Loucy (cell line): ENCODE data around the gene ZNF749.
A peak's percentile ranks its signal among the peaks of the same experiment; 100 is the strongest.

Experiments
- H2AFZ ChIP-seq: fragments of 200-600 bp; sonication (generic); 2 replicates; pipeline ENCODE4 v1.6.0; 2016; ENCODE audit warnings: antibody characterized with exemption, mild to moderate bottlenecking, low read length, moderate library complexity
- H3F3A ChIP-seq: fragments of 200-600 bp; 2 replicates; pipeline ENCODE4 v1.6.0; 2016; ENCODE audit warnings: antibody characterized with exemption, low read depth, mild to moderate bottlenecking
- H3K27me3 ChIP-seq: fragments of 200-600 bp; sonication (generic); 2 replicates; pipeline ENCODE4 v1.6.1; 2014; ENCODE audit warnings: low read length, mild to moderate bottlenecking; ENCODE audit not compliant: insufficient read depth, poor library complexity, severe bottlenecking
- H3K36me3 ChIP-seq: fragments of 200-600 bp; sonication (generic); 2 replicates; pipeline ENCODE4 v1.6.1; 2016; ENCODE audit warnings: low read length; ENCODE audit not compliant: insufficient read depth
- H3K4me1 ChIP-seq: fragments of 200-600 bp; sonication (generic); 2 replicates; pipeline ENCODE4 v1.5.1; 2014; ENCODE audit warnings: low read length, mild to moderate bottlenecking; ENCODE audit not compliant: insufficient read depth, poor library complexity, severe bottlenecking
- H3K4me2 ChIP-seq: fragments of 200-600 bp; sonication (generic); 2 replicates; pipeline ENCODE4 v1.6.0; 2014; ENCODE audit warnings: antibody characterized with exemption, low read length, low read depth, mild to moderate bottlenecking; ENCODE audit not compliant: poor library complexity, severe bottlenecking
- H3K4me3 ChIP-seq: fragments of 200-600 bp; sonication (generic); 2 replicates; pipeline ENCODE4 v1.5.1; 2014; ENCODE audit warnings: low read length, mild to moderate bottlenecking, mixed read lengths; ENCODE audit not compliant: poor library complexity, severe bottlenecking
- H3K79me2 ChIP-seq: fragments of 200-600 bp; sonication (generic); 2 replicates; pipeline ENCODE4 v1.6.1; 2014; ENCODE audit warnings: low read length; ENCODE audit not compliant: insufficient read depth
- H3K9ac ChIP-seq: fragments of 200-600 bp; sonication (generic); 2 replicates; pipeline ENCODE4 v1.6.0; 2014; ENCODE audit warnings: mild to moderate bottlenecking, low read depth, low read length, moderate library complexity; ENCODE audit not compliant: poor library complexity, severe bottlenecking
- H3K9me2 ChIP-seq: fragments of 200-600 bp; sonication (generic); replicated peaks from 2 replicates; pipeline ENCODE4 v1.6.1; 2016; ENCODE audit warnings: low read depth, low read length, mixed read lengths
- H3K9me3 ChIP-seq: fragments of 200-600 bp; sonication (generic); 2 replicates; pipeline ENCODE4 v1.6.1; 2014; ENCODE audit warnings: mild to moderate bottlenecking, antibody characterized with exemption, low read length, low read depth; ENCODE audit not compliant: insufficient read depth
- H4K20me1 ChIP-seq: fragments of 200-600 bp; sonication (generic); 2 replicates; pipeline ENCODE4 v1.6.0; 2014; ENCODE audit warnings: antibody characterized with exemption, low read length, mild to moderate bottlenecking; ENCODE audit not compliant: insufficient read depth, poor library complexity, severe bottlenecking
- EZH2phosphoT487 ChIP-seq: fragments of 200-600 bp; IDR thresholded peaks from 2 replicates; pipeline ENCODE4 v1.6.1; 2018; ENCODE audit warnings: antibody characterized with exemption, mild to moderate bottlenecking, moderate library complexity, borderline replicate concordance
- TF ChIP-seq, protein P1 (sequence below): fragments of 200-600 bp; sonication (generic); conservative IDR thresholded peaks from 2 replicates; pipeline ENCODE4 v1.5.1; 2014; ENCODE audit warnings: mild to moderate bottlenecking, antibody characterized with exemption, low read length

Gene ZNF749

DNA sequence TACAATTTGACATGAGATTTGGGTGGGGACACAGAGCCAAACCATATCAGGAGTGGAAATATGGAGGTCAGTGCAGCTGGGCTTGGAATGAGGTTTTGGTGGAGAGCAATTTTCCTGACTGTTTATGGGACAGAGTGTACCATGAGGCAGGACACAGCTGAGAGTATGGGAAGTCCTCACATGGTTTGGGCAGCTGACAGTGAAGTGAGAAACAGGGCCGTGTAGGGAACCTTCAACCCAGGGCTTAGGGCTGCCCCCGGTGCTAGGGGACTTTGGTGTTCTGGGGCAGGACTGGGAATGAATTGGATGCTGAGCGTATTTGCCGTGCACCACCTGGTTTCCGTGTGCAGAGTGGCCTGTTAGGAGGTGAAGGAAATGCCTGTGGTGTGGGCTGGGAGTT lies 39.4 kb upstream of the ZNF749 start:
- Histone ChIP-seq H3K27me3 (no peaks in the 10 kb centered on the region), H3K79me2 (peaks cover 51% of the 10 kb centered on the region), H3K4me2 (peak overlapping the region; percentile 16), H2AFZ (no peak overlapping the region), H3F3A (no peaks in the 10 kb centered on the region), H3K4me3 (no peak overlapping the region), H3K4me1 (peaks cover 22% of the 10 kb centered on the region), H3K36me3 (peaks cover 45% of the 10 kb centered on the region), H3K9ac (no peak overlapping the region), H4K20me1 (peaks cover 19% of the 10 kb centered on the region), H3K9me2 (no peaks in the 10 kb centered on the region), H3K9me3 (no peaks in the 10 kb centered on the region; the same call in 1 of the 2 replicates)
- TF ChIP-seq EZH2phosphoT487, result no peak
- TF ChIP-seq, protein P1, sequence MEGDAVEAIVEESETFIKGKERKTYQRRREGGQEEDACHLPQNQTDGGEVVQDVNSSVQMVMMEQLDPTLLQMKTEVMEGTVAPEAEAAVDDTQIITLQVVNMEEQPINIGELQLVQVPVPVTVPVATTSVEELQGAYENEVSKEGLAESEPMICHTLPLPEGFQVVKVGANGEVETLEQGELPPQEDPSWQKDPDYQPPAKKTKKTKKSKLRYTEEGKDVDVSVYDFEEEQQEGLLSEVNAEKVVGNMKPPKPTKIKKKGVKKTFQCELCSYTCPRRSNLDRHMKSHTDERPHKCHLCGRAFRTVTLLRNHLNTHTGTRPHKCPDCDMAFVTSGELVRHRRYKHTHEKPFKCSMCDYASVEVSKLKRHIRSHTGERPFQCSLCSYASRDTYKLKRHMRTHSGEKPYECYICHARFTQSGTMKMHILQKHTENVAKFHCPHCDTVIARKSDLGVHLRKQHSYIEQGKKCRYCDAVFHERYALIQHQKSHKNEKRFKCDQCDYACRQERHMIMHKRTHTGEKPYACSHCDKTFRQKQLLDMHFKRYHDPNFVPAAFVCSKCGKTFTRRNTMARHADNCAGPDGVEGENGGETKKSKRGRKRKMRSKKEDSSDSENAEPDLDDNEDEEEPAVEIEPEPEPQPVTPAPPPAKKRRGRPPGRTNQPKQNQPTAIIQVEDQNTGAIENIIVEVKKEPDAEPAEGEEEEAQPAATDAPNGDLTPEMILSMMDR, result no peak

DNA sequence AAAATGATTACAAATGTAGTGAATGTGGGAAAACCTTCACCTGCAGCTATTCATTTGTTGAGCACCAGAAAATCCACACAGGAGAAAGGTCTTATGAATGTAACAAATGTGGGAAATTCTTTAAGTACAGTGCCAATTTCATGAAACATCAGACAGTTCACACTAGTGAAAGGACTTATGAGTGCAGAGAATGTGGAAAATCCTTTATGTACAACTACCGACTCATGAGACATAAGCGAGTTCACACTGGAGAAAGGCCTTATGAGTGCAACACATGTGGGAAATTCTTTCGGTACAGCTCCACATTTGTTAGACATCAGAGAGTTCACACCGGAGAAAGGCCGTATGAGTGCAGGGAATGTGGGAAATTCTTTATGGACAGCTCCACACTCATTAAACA lies 36.3 kb upstream of the ZNF749 start:
- peaks cover 22% of the 10 kb centered on the region; the same call in 1 of the 2 replicates for H3K79me2 ChIP-seq
- peaks cover 48% of the 10 kb centered on the region for H3K36me3 ChIP-seq
- no peaks in the 10 kb centered on the region for H3K4me1 ChIP-seq

DNA sequence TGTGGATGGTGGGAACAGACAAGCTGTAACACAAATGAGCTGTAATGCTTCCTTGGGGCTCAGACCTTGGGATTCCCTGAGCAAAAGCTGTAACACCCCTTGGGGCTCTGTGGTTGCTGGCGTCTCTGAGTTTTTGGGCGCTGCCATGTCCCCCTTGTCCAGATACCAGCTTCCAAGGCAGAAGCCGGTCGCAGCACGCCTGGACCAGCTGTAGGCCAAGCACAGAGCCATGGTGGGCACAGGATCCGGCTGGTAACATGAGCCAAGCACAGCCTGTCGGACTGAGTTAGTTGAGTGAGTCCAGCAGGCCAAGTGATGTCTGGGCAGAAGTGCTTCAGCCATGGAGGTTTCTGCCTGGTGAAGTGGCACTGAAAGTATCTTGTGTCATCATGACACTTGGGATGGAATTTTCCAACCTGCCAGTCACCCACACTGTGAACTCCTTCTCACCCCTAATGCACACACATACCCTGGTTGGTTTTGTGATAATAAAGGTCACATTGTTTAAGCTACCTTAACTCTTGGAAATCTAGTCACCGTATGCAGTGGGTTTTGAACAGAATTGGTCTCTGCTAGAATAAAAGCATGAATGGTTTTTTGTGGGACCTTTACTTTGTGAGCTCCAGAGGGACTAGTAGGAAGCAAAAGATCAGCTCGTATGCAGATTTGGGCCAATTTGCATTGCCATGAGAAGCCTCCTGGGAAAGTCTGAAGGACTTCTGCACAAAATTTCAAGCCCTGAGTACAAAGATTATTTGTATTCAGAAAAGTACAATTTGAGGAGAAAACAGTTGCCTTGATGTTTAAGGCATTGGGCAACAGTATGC lies 31.2 kb upstream of the ZNF749 start:
- Histone ChIP-seq H3K27me3 (no peaks in the 10 kb centered on the region), H3K4me2 (no peak overlapping the region)

More for the DNA sequence above, 36.3 kb upstream of the ZNF749 start:
- Histone ChIP-seq H3K4me3 (no peak overlapping the region), H3K4me2 (no peak overlapping the region), H3K9me2 (no peaks in the 10 kb centered on the region), H4K20me1 (no peaks in the 10 kb centered on the region), H3K9me3 (peaks cover 9% of the 10 kb centered on the region; the same call in 1 of the 2 replicates), H2AFZ (no peak overlapping the region), H3K27me3 (no peaks in the 10 kb centered on the region), H3F3A (no peaks in the 10 kb centered on the region), H3K9ac (no peak overlapping the region)
- no peak for TF ChIP-seq EZH2phosphoT487
- TF ChIP-seq, protein P1, result no peak

More for the DNA sequence above, 31.2 kb upstream of the ZNF749 start:
- peaks cover 9% of the 10 kb centered on the region; the same call in 1 of the 2 replicates for H3K9me3 ChIP-seq
- H3K9ac ChIP-seq, result no peak overlapping the region
- no peaks in the 10 kb centered on the region for H3K4me1 ChIP-seq
- H3K79me2 ChIP-seq, result no peaks in the 10 kb centered on the region
- no peak overlapping the region for H2AFZ ChIP-seq
- no peak overlapping the region for H3K4me3 ChIP-seq
- no peaks in the 10 kb centered on the region for H3F3A ChIP-seq
- H3K36me3 ChIP-seq, result peaks cover 16% of the 10 kb centered on the region
- H3K9me2 ChIP-seq, result no peaks in the 10 kb centered on the region
- no peaks in the 10 kb centered on the region for H4K20me1 ChIP-seq
- TF ChIP-seq, protein P1, result no peak
- no peak for TF ChIP-seq EZH2phosphoT487
